Retinal pigment epithelial cell (primary cell): ENCODE measurements around the gene THRB.
"Not testable (repeated sequence)": the region's sequence is repeated elsewhere in the genome, so short reads cannot be mapped to it uniquely, and the experiment has no call there.

Source experiments
- DNase-seq: peaks from one replicate; pipeline ENCODE4 v3.0.0-alpha.2; 2010; ENCODE audit warnings: low read depth
- H3K4me3 ChIP-seq: 2 replicates; pipeline ENCODE4 v1.5.1; 2011; ENCODE audit warnings: mild to moderate bottlenecking, low read length, control low read depth, moderate library complexity
- CTCF ChIP-seq: conservative IDR thresholded peaks from 2 replicates; pipeline ENCODE4 v1.5.1; 2011; ENCODE audit warnings: low read depth, low read length, control low read depth, inconsistent platforms

THRB gene

GRCh38 chr3:24399614-24400013, 95.0 kb downstream of the THRB start:
- TF ChIP-seq CTCF: no peak
- DNase-seq: no peak

GRCh38 chr3:24398712-24399111, 95.9 kb downstream of the THRB start:
- not testable (repeated sequence) for DNase-seq, H3K4me3 ChIP-seq

More at GRCh38 chr3:24399614-24400013, 95.0 kb downstream of the THRB start:
- no peak overlapping the region for H3K4me3 ChIP-seq

- no peak for TF ChIP-seq CTCF
- no peak for DNase-seq
These were observed 98.3 kb downstream of the THRB start for GRCh38 chr3:24396338-24396737.

GRCh38 chr3:24394754-24395153, 99.9 kb downstream of the THRB start:
- no peak overlapping the region for H3K4me3 ChIP-seq
- no peak for DNase-seq
- no peak for TF ChIP-seq CTCF

More at GRCh38 chr3:24396338-24396737, 98.3 kb downstream of the THRB start:
- no peak overlapping the region for H3K4me3 ChIP-seq

- TF ChIP-seq CTCF: no peak
- DNase-seq: no peak
- no peak overlapping the region for H3K4me3 ChIP-seq
These were observed 101.3 kb downstream of the THRB start for GRCh38 chr3:24393316-24393715.

GRCh38 chr3:24390169-24391130, 104.2 kb downstream of the THRB start:
- TF ChIP-seq CTCF: no peak
- no peak for DNase-seq
- no peak overlapping the region for H3K4me3 ChIP-seq

- H3K4me3 ChIP-seq: no peak overlapping the region
- TF ChIP-seq CTCF: no peak
- no peak for DNase-seq
These were observed 105.3 kb downstream of the THRB start for GRCh38 chr3:24389108-24390090.
